MG63 (cell line): ENCODE data around the gene FAS. TPM values are rescaled to one million over a fixed set of nuclear protein-coding genes. Genes with fewer than 3 reads are reported as not detected.
"Not testable (repeated sequence)": the region's sequence is repeated elsewhere in the genome, so short reads cannot be mapped to it uniquely, and the experiment has no call there.

Experiments used
- DNase-seq: peaks from one replicate; pipeline ENCODE4 v3.0.0-alpha.2; 2020
- H3K27me3 ChIP-seq: fragments of 250-450 bp; sonication (Bioruptor Pico); 2 replicates; pipeline ENCODE4 v1.5.1; 2020; ENCODE audit warnings: mild to moderate bottlenecking, moderate library complexity
- H3K36me3 ChIP-seq: fragments of 250-450 bp; sonication (Bioruptor Pico); 2 replicates; pipeline ENCODE4 v1.5.1; 2020; ENCODE audit warnings: mild to moderate bottlenecking, moderate library complexity
- H3K4me3 ChIP-seq: fragments of 250-450 bp; sonication (Bioruptor Pico); 2 replicates; pipeline ENCODE4 v1.5.1; 2020; ENCODE audit warnings: mild to moderate bottlenecking, moderate library complexity
- H3K9me3 ChIP-seq: fragments of 250-450 bp; sonication (Bioruptor Pico); 2 replicates; pipeline ENCODE4 v1.5.1; 2020; ENCODE audit warnings: mild to moderate bottlenecking, moderate library complexity
- total RNA-seq: library from RNA; depleted of rRNA; stranded (reverse); fragments of >200 nt; shearing (Covaris generic); gene quantifications from 2 replicates; pipeline ENCODE4 v1.2.3, GENCODE V29; 2014; ENCODE audit warnings: low replicate concordance

FAS gene
- total RNA-seq, 1 experiment from 2014 or later: 12.5 TPM

- no peaks in the 10 kb centered on the region for H3K9me3 ChIP-seq
- no peak for DNase-seq
Observed at GRCh38 chr10:89002226-89002978, 11.8 kb downstream of the FAS start.

GRCh38 chr10:89003344-89003743 is 12.7 kb downstream of the FAS start:
- H3K27me3 ChIP-seq: no peaks in the 10 kb centered on the region
- no peaks in the 10 kb centered on the region for H3K9me3 ChIP-seq
- DNase-seq: no peak
- H3K4me3 ChIP-seq: no peak overlapping the region
- H3K36me3 ChIP-seq: peaks cover 15% of the 10 kb centered on the region

More at GRCh38 chr10:89002226-89002978, 11.8 kb downstream of the FAS start:
- H3K4me3 ChIP-seq: no peak overlapping the region
- peaks cover 9% of the 10 kb centered on the region for H3K36me3 ChIP-seq
- no peaks in the 10 kb centered on the region for H3K27me3 ChIP-seq

GRCh38 chr10:89007129-89007893 is 16.7 kb downstream of the FAS start:
- DNase-seq: no peak
- H3K27me3 ChIP-seq: no peaks in the 10 kb centered on the region
- H3K9me3 ChIP-seq: no peaks in the 10 kb centered on the region
- H3K36me3 ChIP-seq: peaks cover 39% of the 10 kb centered on the region
- H3K4me3 ChIP-seq: no peak overlapping the region

GRCh38 chr10:89018700-89019346 is 28.2 kb downstream of the FAS start:
- DNase-seq, H3K27me3 ChIP-seq, H3K4me3 ChIP-seq: not testable (repeated sequence)
- peaks cover 10% of the 10 kb centered on the region; the same call in 1 of the 2 replicates for H3K9me3 ChIP-seq
- H3K36me3 ChIP-seq: peaks cover 59% of the 10 kb centered on the region

DNA sequence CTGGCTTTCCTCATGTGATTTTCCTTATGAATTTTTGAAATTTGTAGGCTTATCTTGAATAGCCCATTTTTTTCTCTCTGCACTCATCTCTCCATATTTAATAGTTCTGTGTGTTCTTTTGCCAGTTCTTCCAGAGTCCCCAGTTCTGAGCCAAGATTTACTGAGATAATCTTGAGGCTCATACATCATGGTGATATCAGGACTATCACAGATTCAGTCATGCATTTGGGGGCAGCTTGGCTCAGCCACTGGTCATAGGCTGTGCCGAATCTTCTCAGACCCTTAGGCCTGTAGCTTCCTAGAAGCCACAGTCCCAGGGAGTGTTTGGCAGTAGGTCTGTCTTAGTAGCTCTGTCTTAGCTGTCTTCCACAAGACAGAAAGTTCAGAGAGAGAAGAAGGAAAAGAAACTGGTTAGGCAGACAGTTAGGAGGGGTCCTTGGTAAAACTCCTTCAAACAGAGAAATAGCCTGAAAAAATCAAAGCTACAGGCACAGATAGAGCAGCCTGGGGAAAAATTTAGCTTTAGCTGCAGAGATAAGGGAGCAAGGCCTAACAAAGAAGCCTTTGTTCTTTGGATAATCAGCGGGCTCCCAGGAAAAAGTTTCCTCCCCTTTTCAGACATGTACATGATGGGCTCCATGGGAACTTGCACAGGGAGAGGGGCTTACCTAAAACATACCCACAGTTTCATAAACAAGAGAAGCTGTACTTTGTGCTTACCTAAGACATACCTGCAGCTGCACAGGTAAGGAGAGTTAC is 29.1 kb downstream of the FAS start:
- H3K36me3 ChIP-seq: peaks cover 50% of the 10 kb centered on the region
- no peak overlapping the region for H3K4me3 ChIP-seq
- no peak for DNase-seq

DNA sequence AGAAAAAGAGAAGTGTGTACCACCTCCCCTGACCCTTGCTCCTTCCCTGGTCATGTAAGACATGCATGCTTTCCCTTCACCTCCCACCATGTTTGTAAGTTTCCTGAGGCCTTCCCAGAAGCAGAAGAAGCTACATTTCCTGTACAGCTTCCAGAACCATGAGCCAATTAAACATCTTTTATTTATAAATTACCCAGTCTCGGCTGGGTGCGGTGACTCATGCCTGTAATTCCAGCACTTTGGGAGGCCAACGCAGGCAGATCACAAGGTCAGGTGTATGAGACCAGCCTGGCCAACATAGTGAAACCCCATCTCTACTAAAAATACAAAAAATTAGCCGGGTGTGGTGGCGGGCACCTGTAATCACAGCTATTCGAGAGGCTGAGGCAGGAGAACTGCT is 30.9 kb downstream of the FAS start:
- peaks cover 10% of the 10 kb centered on the region; the same call in 1 of the 2 replicates for H3K9me3 ChIP-seq
- not testable (repeated sequence) for H3K4me3 ChIP-seq, H3K27me3 ChIP-seq
- peak; percentile 33 for DNase-seq
- H3K36me3 ChIP-seq: peaks cover 38% of the 10 kb centered on the region

More for the DNA sequence above, 29.1 kb downstream of the FAS start:
- no peaks in the 10 kb centered on the region for H3K27me3 ChIP-seq
- peaks cover 10% of the 10 kb centered on the region; the same call in 1 of the 2 replicates for H3K9me3 ChIP-seq

DNA sequence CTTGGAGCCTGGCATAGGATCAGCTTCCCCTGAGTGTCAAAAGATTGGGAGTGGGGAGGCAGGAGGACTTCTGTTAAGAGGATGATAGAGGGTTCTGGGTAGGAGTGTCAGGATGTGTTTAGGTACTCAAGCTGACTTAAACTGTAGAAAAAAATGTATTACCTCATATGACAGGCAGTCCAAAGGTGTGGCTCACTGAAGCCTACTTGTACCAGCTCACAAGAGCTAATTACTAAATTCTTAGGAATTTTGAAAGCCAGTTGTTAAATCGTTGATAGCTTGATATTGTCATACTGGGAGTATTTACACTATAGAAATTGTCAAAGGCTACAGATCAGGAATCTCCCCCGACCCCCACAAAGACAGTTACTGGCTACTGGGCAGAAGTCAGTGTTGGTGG is 32.1 kb downstream of the FAS start:
- Histone ChIP-seq H3K9me3 (peaks cover 10% of the 10 kb centered on the region; the same call in 1 of the 2 replicates), H3K36me3 (peaks cover 36% of the 10 kb centered on the region), H3K27me3 (no peaks in the 10 kb centered on the region), H3K4me3 (no peak overlapping the region)
- no peak for DNase-seq

DNA sequence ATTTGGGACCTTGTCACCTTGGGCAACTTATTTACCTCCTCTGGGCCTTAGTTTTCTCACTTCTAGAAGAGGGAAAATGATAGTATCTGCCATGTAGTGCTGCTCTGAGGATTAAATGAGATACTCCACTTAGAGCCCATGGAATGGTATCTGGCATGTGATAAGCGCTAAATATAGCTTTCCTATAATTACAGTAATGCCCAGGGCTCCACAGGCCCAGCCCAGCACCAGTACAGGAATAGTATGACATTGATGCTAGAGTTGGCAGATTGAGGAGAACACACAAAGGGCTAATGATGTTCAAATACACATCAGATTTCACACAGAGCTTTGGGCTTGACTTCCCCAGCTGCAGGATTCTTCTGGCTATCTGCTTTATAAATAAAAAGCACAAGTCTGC is 34.9 kb downstream of the FAS start:
- peaks cover 10% of the 10 kb centered on the region for H3K36me3 ChIP-seq
- 0 out of 2 replicates have a peak, but pooled peaks cover 2% of the 10 kb centered on the region for H3K9me3 ChIP-seq
- no peak overlapping the region for H3K4me3 ChIP-seq
- no peaks in the 10 kb centered on the region for H3K27me3 ChIP-seq
- DNase-seq: no peak

GRCh38 chr10:89029181-89029580 is 38.6 kb downstream of the FAS start:
- Histone ChIP-seq H3K9me3 (no peaks in the 10 kb centered on the region), H3K27me3 (no peaks in the 10 kb centered on the region), H3K4me3 (no peak overlapping the region), H3K36me3 (no peaks in the 10 kb centered on the region)
- no peak for DNase-seq

DNA sequence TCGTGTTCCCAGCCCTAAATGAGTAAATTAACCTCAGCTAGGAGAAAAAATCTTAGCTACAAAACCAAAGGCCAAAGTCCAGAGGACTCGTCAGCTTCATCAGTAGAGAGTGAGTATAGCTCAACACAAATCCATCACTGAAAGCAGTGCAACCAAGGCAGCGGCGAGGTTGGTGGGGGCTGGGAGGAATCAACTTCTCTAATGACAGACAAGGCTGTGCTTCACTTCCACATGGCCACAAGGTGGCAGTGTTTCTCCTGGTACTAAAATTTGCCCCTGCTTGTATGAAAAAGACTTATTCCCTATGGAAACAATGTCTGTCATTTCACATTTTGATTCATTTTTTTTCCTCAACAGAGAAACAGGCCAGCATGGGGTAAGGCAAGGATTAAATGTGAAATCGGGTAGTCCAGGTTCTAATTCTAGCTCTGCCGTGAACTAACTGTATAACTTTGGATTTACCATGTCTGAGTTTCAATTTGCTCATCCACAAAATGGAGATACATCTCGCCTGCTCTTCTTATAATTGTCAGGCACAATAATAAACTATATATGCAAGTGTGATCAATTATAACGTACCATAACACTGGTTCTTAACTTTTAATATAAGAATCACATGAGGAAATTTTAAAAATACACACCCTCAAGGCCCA is 39.3 kb downstream of the FAS start:
- no peaks in the 10 kb centered on the region for H3K36me3 ChIP-seq
- H3K9me3 ChIP-seq: no peaks in the 10 kb centered on the region
- peak; percentile 61 for DNase-seq
- no peaks in the 10 kb centered on the region for H3K27me3 ChIP-seq
- H3K4me3 ChIP-seq: no peak overlapping the region

DNA sequence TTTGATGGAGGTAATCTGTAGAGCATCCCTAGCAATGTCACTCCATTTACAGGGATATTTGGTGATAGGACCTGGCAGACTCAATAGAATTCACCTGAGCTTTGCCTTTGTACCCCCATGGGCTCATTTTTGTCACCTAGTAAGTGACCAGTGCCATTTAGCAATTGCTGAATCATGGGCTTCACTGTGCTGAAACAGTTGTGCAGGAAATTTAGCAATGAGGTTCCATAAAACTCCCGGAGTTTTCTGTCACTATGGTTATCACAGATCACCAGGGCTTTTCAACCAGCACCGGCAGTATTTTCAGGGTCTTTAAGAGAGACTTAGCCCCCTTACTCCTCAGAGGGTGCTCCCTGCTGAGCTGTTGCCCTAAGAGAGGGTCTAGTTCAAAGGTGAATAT is 40.2 kb downstream of the FAS start:
- no peaks in the 10 kb centered on the region for H3K9me3 ChIP-seq
- DNase-seq: no peak
- no peaks in the 10 kb centered on the region for H3K27me3 ChIP-seq
- H3K4me3 ChIP-seq: no peak overlapping the region
- H3K36me3 ChIP-seq: no peaks in the 10 kb centered on the region

DNA sequence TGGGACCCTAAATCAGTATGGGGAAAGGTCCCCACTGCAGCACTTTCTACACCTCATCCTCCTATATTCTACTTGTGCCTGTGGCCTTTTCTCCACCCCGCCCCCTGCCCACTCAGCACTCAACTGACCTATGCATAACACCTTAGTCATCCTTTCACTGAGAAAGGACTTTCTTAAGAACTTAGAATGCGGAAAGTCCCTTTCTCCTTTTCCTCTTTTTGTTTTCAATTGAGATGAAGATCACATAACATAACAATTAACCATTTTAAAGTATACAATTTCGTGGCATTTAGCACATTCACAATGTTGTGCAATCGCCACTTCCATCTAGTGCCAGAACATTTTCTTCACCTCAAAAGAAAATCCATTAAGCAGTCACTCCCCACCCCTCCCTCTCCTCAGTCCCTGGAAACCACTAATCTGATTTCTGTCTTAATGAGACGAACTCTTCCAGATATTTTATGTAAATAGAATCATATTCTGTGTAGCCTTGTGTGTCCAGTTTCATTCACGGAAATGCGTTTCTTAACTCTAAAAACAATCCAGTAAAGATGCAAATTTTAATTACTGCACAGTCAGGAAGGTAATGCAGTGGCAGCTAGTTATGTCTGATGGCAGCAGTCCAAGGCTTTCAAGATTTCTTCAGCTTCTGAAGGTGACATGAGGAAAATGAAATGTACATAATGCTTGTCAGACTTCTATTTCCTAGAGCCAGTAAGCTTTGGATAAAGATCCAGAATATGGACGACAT is 41.7 kb downstream of the FAS start:
- Histone ChIP-seq H3K27me3 (no peaks in the 10 kb centered on the region), H3K4me3 (no peak overlapping the region), H3K9me3 (no peaks in the 10 kb centered on the region), H3K36me3 (no peaks in the 10 kb centered on the region)
- DNase-seq: peak; percentile 79

DNA sequence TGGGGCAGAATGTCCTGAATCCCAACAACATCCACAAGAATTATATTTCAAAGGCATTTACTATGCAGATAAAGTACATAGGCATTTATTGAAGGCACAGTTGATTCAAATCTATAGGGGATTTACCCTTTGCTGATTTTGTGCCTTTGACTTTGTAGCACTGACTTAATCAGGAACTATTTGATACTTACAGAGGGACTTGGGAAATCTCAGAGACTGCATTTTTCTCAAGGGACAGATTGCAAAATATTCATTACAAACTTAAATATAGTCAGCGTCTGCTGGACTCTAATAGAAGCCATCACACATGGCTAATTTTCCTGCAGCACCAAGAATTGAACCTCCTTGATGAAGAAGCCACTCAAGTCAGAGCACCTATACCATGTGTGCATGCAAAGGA is 44.9 kb downstream of the FAS start:
- Histone ChIP-seq H3K4me3 (no peak overlapping the region), H3K9me3 (peaks cover 5% of the 10 kb centered on the region; the same call in 1 of the 2 replicates), H3K27me3 (no peaks in the 10 kb centered on the region), H3K36me3 (no peaks in the 10 kb centered on the region)
- DNase-seq: no peak

DNA sequence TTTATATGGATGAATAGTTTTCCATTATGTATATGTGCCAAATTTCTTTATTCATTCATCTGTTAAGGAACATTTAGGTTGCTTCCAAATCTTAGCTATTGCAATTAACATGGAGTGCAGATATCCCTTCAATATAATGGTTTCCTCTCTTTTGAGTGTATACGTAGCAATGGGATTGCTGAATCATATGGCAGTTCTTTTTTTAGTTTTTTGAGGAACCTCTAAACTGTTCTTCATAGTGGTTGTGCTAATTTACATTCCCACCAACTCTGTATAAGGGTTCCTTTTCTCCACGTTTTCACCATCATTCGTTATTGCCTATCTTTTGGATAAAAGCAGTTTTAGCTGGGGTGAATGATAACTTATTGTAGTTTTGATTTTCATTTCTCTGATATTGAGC is 46.5 kb downstream of the FAS start:
- Histone ChIP-seq H3K27me3 (no peaks in the 10 kb centered on the region), H3K9me3 (peaks cover 11% of the 10 kb centered on the region), H3K4me3 (no peak overlapping the region), H3K36me3 (no peaks in the 10 kb centered on the region)
- no peak for DNase-seq

GRCh38 chr10:89042562-89042961 is 52.0 kb downstream of the FAS start:
- H3K27me3 ChIP-seq: no peaks in the 10 kb centered on the region
- no peaks in the 10 kb centered on the region for H3K36me3 ChIP-seq
- peaks cover 11% of the 10 kb centered on the region for H3K9me3 ChIP-seq
- no peak overlapping the region for H3K4me3 ChIP-seq
- DNase-seq: no peak
